ENCODE results near the gene ITSN2.

GRCh38 chr2:24183366-24184069, 176.8 kb downstream of the ITSN2 start:
- TF ChIP-seq POLR2A (IDR thresholded peaks at IDR 0.05) (no peak), CTCF (IDR thresholded peaks at IDR 0.05 in 4 of 5, conservative IDR thresholded peaks at IDR 0.05 in 1 of 5) (no peak)
